ENCODE measurements around the gene ATG16L2. TPM values are rescaled to one million over a fixed set of nuclear protein-coding genes. Genes with fewer than 3 reads are reported as not detected.

ATG16L2 gene
- total and polyA plus RNA-seq, 2 donors (not counting 1 experiment from before 2014, with no cell fraction given): 212 to 350 TPM

DNA sequence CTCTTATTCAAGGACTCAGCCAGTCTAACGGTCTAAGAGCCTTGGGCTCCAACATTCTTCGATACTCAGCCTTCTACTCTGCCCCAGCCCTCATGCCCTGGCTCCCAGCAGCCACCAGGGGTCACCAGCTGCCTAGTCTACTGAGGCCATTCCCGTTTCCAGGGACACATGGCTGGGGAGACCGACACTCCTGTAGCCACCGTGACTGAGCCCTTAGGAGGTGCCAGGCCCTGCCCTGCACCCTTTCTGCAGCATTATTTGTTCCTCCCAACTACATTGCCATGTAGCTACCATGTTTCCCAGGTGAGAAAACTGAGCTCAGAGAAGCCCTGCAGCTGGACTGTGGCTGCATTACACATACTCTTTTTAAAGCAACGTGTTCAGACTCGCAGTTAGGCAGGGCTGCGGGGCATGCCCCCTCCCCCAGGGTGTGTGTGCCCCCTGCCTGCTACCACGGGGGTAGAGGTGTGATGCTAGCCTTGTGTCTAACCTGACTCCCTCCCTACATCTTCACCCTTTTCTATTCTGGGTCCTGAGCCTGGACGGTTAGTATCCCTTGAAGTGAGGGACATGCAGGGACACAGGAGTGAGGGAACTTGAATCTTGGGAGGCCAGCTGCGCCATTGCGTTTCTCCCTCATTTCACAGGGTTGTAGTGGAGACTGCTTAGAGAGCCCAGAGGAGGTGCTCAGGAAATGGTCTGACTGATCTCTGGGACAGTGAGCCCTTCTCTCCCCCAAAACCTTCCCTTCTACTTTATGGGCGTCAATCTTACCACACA is 17.5 kb downstream of the ATG16L2 start:
- Histone ChIP-seq H3K9me3 (ENCODE audit: control extremely low read depth in 1 of 3, control insufficient read depth in 2 of 3, insufficient read depth in 1 of 3, low read length in 2 of 3) (no peaks in the 10 kb centered on the region), H3K4me3 (ENCODE audit: control extremely low read depth in 1 of 5, extremely low read depth in 1 of 5, insufficient read depth in 1 of 5, low read depth in 2 of 5, low read length in 4 of 5) (no peak overlapping the region), H3K9ac (ENCODE audit: low read length) (no peak overlapping the region), H3K27ac (ENCODE audit: low read length in 2 of 2) (peak overlapping the region; percentile 22 to 38), H3K4me1 (ENCODE audit: control insufficient read depth in 2 of 2, insufficient read depth in 2 of 2, low read length in 2 of 2) (peaks cover 0 to 14% of the 10 kb centered on the region in 2 donors), H4K20me1 (ENCODE audit: control insufficient read depth, insufficient read depth, low read length, poor library complexity, severe bottlenecking) (peaks cover 22% of the 10 kb centered on the region), H3K4me2 (replicated peaks; ENCODE audit: low read depth, low read length, poor library complexity, severe bottlenecking) (no peak overlapping the region), H2AFZ (ENCODE audit: insufficient read depth, low read depth, low read length, poor library complexity, severe bottlenecking) (no peak overlapping the region), H3K36me3 (replicated peaks in 1 of 2; ENCODE audit: control extremely low read depth in 1 of 2, control insufficient read depth in 1 of 2, extremely low read depth in 1 of 2, insufficient read depth in 2 of 2, low read length in 1 of 2) (peaks cover 0 to 76% of the 10 kb centered on the region in 2 experiments), H3K27me3 (replicated peaks in 1 of 4; ENCODE audit: control extremely low read depth in 1 of 4, control insufficient read depth in 3 of 4, insufficient read depth in 4 of 4, low read length in 3 of 4) (no peaks in the 10 kb centered on the region), H3K79me2 (ENCODE audit: control insufficient read depth, insufficient read depth, low read length) (no peaks in the 10 kb centered on the region)
- H3K9me3 Mint-ChIP-seq (ENCODE audit: insufficient read depth): no peaks in the 10 kb centered on the region
- H3K27ac Mint-ChIP-seq: peak overlapping the region; percentile 86
- peaks cover 24% of the 10 kb centered on the region for H3K4me1 Mint-ChIP-seq
- POLR2A ChIA-PET: interaction anchor here (0.6 to 1.7 kb wide), 6 partner anchors 9 to 345 kb away, joined by 3 to 5 read pairs (median 3); no protein-coding TSS in a partner anchor
- CTCF ChIA-PET: interaction anchor here (0.6 to 9.3 kb wide), 30 partner anchors 9 to 504 kb away, joined by 3 to 126 read pairs (median 4); partner anchors contain the start of gene STARD10
- ATAC-seq (ENCODE audit: low read depth) (peak; percentile 69), DNase-seq (peak; percentile 57)
- intact Hi-C loops (cut with micrococcal nuclease): loop anchor here (1.0 kb wide), 2 partner anchors 347 to 458 kb away; no protein-coding TSS in a partner anchor
- no peak for TF ChIP-seq EZH2 (IDR thresholded peaks at IDR 0.05; ENCODE audit: borderline replicate concordance, insufficient read depth, low read depth, low read length, poor library complexity, severe bottlenecking)
- TF ChIP-seq, protein P1, sequence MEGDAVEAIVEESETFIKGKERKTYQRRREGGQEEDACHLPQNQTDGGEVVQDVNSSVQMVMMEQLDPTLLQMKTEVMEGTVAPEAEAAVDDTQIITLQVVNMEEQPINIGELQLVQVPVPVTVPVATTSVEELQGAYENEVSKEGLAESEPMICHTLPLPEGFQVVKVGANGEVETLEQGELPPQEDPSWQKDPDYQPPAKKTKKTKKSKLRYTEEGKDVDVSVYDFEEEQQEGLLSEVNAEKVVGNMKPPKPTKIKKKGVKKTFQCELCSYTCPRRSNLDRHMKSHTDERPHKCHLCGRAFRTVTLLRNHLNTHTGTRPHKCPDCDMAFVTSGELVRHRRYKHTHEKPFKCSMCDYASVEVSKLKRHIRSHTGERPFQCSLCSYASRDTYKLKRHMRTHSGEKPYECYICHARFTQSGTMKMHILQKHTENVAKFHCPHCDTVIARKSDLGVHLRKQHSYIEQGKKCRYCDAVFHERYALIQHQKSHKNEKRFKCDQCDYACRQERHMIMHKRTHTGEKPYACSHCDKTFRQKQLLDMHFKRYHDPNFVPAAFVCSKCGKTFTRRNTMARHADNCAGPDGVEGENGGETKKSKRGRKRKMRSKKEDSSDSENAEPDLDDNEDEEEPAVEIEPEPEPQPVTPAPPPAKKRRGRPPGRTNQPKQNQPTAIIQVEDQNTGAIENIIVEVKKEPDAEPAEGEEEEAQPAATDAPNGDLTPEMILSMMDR (IDR thresholded peaks at IDR 0.05): peak; percentile 77
- no peaks in the 10 kb centered on the region for H3K27me3 Mint-ChIP-seq
- no peak overlapping the region for H3K4me3 Mint-ChIP-seq
- 58% methylated on average over 9 of the region's 13 CpGs for WGBS (ENCODE audit: insufficient coverage)
